GM18868 (cell line): ENCODE measurements around the gene INHBE.
"Not testable (repeated sequence)": the region's sequence is repeated elsewhere in the genome, so short reads cannot be mapped to it uniquely, and the experiment has no call there.

Experiments used
- ATAC-seq: cut with Tn5 transposase; IDR thresholded peaks from one replicate; pipeline ENCODE4 v1.9.1; 2021; ENCODE audit warnings: mild to moderate bottlenecking, moderate library complexity; ENCODE audit not compliant: unreplicated experiment

The INHBE gene, protein sequence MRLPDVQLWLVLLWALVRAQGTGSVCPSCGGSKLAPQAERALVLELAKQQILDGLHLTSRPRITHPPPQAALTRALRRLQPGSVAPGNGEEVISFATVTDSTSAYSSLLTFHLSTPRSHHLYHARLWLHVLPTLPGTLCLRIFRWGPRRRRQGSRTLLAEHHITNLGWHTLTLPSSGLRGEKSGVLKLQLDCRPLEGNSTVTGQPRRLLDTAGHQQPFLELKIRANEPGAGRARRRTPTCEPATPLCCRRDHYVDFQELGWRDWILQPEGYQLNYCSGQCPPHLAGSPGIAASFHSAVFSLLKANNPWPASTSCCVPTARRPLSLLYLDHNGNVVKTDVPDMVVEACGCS

DNA sequence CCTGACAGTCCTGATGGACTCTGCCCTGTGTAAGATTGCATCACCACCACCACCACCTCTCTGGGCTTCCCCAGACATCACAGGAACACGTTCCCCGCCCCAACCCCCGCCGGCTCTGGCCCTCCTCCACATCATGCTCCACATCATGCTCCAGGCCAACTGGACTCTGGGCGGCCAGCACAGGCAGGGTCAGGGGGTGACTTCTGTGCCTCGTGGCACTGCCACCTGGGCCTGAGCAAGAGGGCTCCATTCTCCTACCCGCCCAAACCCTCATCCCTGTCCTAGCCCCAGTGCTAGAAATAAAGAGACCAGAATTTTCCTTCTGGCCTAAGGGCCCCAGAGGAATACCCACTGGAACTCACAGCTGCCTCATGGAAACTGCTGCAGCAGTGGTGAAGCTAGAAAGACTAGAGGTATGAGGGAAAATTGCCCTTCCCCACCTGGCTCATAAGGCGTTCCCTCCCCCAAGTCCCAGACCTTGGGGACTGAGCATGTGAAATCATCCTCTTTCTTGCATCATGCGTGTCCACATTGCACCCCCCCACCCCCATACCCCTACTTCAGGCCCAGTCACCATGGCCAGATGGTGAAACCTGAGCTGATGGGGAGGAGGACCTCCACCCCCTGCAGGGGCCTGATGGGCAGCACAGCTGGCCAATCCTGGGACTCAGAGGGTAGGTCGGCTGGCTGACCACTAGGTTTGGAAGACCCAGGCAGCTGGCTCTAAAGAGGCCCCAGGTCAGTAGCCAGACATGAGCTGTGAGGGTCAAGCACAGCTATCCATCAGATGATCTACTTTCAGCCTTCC, at the start of gene INHBE:
INHBE (plus strand) TSS at position 742 of the 808 bp plus-strand sequence. CDS start 230 bp downstream, outside the sequence.
- no peak for ATAC-seq

DNA sequence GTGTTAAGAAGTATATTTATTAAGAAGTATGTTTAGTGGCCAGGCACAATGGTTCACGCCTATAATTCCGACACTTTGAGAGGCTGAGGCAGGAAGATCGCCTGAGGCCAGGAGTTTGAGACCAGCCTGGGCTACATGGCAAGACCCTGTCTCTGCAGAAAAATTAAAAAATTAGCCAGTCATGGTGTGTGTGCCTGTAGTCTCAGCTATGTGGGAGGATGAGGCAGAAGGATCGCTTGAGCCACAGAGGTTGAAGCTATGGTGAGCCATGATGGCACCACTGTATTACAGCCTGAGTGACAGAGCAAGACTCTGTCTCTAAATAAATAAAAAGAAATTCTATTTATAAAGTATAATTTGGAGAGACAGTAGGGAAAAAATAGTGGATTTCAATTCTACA, 44.6 kb upstream of the INHBE start:
- ATAC-seq = no peak

DNA sequence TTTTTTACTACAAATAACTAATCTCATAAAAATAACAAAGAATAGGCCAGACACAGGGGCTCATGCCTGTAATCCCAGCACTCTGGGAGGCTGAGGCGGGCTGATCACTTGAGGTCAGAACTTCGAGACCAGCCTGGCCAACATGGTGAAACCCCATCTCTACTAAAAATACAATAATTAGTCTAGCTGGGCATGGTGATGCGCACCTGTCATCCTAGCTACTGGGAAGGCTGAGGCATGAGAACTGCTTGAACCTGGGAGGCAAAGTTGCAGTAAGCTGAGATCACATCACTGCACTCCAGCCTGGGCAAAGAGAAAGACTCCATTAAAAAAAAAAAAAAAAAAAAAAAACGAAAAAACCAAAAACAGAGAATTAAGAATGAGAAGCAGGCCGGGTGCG, 40.9 kb upstream of the INHBE start:
- not testable (repeated sequence) for ATAC-seq

DNA sequence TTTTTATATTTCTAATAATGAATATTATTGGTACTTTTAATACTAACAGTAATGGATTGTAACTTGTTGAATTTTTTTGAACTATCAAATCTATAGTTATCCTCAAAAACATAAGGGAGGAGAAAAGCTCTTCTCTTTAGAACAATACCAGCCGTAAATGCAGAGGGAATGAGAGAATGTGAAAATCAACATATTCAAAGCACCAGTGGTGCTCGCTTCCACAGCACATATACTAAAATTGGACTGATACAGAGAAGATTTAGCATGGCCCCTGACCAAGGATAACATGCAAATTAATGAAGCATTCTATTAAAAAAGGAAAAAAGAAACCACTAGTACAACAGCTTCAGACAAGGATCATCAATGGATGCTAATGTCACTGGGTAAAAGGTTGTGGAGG, 40.0 kb upstream of the INHBE start:
- no peak for ATAC-seq

DNA sequence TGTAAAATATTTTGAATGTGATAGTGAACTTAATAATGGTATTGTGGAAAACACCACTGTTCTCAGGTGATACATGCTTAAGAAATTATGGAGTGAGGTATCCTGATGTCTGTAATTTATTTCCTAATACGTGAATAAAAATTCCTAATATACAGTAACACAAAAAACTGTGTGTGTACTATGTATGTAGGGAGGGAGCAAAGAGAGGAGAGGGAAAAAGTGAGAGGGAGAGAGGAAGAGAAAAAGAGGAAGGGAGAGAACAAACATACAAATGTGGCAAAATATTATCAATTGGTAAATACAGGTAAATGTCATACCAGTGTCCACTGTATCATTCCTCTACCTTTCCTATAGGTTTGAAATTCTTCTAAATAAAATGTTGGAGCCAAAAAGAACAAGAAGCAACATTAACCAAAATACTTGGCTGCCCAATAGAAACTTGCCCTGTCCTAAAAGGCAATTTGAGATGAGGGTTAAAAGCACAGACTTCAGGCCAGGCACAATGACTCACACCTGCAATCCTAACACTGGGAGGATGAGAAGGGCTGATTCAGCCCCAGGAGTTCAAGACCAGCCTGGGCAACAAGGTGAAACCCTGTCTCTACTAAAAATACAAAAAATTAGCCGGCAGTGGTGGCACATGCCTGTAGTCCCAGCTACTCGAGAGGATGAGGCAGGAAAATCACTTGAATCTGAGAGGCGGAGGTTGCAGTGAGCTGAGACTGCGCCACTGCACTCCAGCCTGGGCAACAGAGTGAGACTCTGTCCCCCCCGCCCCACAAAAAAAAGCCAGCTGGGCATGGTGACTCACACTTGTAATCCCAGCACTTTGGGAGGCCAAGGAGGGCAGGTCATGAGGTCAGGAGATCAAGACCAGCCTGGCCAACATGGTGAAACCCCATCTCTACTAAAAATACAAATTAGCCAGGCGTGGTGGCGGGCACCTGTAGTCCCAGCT, 38.8 kb upstream of the INHBE start:
- no peak for ATAC-seq

DNA sequence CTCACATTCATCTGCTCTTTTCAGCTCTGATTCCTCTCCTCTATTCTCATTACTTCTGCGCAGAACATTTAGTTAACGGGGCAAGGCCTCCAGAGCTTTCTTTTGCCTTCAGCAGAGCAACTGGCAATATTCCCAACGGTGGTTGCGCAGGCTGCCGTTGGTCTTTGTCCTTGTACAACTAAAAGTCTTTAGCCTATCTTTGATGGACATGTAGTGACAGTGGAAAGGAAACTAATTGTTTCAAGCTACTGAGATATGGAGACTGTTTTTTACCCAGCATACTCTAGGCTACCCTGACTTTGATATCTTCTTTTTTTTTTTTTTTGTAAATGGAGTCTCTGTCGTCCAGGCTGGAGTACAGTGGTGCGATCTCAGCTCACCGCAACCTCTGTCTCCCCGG, 36.9 kb upstream of the INHBE start:
- no peak for ATAC-seq

DNA sequence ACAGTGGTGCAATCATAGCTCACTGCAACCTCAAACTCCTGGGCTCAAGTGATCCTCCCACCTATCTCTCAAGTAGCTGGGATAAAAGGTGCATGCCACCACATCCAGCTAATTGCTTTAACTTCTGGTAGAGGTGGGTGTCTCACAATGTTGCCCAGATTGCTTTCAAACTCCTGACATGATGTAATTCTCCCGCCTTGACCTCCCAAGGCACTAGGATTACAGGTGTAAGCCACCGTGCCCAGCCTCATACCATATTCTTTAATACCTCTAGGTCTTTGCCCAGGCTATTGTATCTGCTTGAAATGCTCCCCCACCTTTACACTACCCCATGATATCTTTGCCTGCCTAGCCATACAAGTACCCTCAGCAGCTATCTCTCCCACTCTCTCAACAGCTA, 35.6 kb upstream of the INHBE start:
- ATAC-seq = no peak

DNA sequence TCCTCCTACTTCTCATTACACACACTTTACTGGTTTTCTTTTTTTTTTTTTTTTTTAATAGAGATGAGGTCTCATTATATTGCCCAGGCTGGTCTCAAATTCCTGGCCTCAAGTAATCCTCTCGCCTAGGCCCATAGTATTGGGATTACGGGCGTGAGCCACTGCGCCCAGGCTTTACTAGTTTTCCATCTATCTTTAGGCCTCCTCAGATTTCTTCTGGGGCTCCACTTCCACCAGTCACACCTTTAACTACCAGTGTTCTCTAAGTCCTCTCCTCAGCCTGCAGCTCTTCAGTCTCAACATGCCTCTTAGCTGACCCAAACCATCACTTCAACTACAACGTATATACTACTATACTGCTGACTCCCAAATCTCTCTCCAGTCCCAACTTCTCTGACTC, 34.6 kb upstream of the INHBE start:
- no peak for ATAC-seq

DNA sequence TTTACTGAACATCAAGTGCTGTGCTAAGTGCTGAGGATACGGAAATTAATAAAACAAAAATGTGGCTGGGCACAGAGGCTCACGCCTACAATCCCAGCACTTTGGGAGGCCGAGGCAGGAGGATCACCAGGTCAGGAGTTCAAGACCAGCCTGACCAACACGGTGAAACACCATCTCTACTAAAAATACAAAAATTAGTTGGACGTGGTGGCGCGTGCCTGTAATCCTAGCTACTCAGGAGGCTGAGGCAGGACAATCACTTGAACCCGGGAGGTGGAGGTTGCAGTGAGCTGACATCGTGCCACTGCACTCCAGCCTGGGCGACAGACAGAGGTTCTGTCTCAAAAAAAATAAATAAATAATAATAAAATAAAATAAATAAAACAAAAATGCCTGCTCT, 28.2 kb upstream of the INHBE start:
- ATAC-seq = not testable (repeated sequence)

DNA sequence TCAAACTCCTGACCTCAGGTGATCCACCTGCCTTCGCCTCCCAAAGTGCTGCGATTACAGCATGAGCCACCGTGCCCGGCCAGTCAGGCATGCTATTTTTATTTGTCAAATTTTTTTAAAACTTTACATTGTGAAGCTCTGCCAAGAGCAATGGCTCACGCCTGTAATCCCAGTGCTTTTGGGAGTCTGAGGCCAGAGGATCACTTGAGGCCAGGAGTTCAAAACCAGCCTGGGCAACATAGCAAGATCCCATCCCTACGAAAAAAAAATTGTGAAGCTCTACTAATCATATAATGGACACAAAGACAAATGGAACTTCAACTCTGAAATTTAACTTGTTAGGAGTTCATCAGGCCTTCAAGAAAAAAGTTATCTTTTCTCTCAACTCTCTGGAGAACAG, 26.1 kb upstream of the INHBE start:
- ATAC-seq = no peak

DNA sequence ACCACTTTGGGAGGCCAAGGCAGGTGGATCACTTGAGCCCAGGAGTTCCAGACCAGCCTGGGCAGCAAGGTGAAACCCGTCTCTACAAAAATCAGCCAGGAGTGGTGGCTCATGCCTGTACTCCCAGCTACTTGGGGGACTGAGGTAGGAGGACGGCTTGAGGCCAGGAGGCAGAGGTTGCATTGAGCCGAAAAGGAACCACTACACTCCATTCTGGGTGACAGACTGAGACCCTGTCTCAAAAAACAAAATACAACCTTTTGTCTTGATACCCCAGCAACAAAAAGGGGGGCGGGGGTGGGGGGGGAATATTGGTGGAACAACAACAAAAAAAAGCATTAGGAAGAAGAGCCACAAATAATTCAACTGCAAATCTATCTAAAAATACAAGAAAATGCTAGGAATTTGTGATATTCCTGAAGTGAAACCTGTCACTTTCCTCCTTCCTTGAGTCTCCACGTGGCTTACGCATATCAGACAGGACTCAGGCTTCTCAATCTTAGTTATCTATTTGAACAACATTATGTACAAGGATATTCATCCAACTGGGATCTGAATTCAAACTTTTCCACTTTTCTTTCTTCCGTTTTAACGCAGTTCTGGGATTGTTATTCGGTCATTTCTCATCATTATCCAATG, 25.5 kb upstream of the INHBE start:
- no peak for ATAC-seq

DNA sequence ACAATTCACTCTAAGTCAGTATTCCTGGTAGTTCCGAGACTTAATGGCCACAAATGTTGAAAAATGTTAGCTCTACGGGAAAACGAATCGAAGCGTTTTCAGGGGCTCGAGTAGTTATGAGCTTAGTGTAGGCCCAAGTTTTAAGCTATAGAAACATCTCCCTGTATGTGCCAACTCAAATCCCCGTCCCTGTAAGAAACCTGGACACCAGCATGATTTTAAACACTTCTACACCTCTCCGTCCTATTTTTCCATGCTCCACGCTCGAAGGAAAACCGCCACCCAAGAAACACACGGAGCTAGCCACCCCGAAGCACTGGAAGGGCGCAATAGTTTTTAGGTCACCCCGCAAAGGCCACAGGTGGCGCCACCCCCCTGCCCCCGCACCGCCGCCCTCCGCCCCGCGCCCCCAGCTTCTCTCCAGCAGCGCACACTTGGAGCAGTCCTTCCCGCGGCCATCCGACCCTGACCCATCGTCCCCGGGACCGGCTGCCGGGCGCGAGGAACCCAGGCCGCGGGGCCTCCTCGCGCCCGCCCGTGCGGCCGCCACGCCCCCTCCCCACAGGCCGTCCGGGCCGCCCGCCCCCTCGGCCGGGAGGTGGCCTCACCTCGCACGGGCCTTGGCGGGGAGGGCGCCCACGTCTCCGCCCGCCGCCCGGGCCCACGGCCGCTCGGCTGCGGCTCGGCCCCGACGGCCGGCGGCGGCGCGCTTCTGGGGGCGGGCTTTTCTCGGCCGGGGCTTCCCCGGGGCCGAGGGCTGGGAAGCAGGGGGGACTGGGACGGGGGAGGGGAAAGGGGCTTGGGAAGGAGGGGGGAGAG, 24.8 kb upstream of the INHBE start:
- peak; percentile 48 for ATAC-seq

DNA sequence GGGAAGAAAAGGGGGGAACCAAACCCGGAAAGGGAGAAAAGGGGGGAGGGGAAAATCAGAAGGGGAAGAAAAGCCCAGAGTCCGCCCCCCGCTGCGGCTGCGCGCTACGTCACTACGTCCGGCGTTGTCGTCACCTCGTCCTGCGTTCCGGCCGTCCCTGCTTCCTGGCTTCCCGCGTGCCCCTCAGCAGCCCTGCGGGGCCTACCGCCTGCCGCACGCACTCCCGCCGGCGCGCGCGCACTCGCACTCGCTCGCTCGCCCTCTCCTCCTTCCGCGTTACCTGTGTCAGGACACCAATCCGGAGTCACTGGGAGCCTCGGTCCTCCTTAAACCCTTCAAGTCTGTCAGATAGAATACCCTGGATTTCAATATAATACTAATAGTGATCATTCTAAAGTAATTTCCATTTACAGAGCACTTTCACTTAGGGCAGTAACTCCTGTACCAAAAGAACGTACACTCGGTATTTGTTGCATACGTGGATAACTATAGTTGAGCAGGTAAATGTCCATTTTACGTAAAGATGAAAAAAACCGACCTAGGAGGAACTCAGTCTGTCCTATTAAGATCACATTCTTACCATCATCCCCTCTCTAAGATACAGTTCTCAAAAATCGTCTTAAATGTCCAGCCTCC, 24.1 kb upstream of the INHBE start, which contains the start of gene R3HDM2:
R3HDM2 (minus strand) TSS at position 113 of the 636 bp plus-strand sequence. CDS start 120,615 bp downstream, outside the sequence.
- ATAC-seq = peak; percentile 96

DNA sequence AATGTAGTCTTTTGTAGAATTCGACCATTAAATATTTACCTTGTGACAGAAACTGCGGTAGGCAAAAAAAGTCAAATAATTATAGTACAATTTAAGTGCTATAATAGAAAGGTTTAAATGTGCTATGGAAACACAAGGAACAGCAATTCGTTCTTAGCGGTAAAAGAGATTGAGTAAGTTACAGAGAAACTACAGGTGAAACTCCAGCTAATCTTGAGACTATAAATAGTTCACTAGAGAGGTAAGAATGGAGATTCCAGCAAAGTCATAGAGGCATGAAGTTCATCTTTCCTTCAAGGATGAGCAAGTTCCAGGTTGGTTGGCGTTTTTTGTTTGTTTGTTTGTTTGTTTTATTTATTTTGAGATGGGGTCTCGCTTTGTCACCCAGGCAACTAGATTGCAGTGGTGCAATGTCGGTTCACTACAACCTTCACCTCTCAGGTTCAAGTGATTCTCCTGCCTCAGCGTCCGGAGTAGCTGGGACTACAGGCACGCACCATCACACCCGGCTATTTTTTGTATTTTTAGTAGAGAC, 23.4 kb upstream of the INHBE start:
- ATAC-seq = no peak

DNA sequence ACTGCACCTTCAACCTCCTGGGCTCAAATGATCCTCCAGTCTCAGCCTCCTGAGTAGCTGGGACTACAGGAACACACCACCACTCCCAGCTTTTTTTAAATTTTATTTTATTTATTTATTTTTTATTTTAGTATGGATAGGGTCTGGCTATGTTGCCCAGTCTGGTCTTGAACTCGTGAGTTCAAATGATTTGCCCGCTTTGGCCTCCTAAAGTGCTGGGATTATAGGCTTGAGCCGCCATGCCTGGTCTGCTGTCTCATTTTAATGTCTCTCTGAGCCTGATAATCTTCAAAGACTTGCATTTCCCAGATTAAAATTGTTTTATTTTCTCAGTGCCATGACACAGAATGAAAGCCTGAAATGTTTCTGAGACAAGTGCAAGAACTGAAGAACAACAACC, 21.7 kb upstream of the INHBE start:
- ATAC-seq = no peak

DNA sequence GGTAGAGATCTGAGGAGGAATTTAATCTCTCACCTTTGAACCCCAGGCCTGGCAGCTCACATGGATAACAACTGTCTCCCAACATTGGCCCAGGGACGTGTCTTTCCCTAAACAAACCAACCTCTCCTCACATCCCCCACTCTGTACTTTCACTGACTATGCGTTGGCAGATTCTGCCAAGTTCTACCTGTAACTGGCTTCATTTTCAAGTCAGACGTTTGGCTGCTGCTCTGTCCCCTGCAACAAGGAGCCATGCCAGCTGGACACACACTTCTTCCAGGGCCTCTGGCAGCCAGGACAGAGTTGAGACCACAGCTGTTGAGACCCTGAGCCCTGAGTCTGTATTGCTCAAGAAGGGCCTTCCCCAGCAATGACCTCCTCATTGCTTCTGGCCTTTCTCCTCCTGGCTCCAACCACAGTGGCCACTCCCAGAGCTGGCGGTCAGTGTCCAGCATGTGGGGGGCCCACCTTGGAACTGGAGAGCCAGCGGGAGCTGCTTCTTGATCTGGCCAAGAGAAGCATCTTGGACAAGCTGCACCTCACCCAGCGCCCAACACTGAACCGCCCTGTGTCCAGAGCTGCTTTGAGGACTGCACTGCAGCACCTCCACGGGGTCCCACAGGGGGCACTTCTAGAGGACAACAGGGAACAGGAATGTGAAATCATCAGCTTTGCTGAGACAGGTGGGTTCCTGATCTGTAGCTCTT, 20.4 kb upstream of the INHBE start, which contains the start of gene INHBC:
INHBC (plus strand) TSS at position 268 of the 707 bp plus-strand sequence; CDS start at position 371, 103 bp downstream.
- ATAC-seq = no peak

DNA sequence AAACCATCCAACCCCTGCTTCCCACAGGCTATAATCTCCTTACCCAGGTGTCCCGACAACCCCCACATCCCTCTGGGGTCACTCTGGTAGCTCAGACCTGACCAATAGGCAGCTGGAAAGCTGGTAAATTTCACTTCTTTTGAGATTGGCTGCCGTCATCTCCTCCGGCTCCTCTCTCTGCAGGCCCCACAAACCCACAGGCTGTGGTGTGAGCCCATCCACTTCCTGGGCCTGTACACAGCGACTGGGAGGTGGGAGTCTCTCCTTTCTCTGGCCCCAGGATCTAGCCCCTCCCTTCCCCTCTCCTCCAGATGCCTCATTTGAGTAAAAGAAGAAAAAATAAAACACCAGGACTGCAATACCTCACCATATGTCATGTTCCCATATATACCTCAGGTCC, 19.8 kb upstream of the INHBE start:
- ATAC-seq = no peak

DNA sequence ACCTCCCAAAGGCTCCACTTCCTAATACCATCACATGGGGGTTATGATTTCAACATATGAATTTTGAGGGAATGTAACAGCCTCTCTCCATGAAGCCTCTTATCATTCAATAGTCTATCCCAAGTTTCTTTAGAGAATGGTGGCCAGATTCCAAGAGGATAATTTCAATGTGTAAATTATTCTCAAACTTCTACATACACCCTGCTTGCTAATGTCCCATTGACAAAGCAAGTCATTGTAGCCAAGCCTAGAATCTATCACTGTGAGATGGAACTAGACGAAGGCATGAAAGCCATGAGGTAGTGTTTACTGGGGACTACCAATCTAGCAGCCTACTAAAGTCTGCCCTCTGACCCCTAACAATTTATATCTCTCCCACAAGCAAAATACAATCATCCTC, 16.7 kb upstream of the INHBE start:
- no peak for ATAC-seq
